HUDEP-2 (cell line): ENCODE results near the gene TMEM25.
A peak's percentile ranks its signal among the peaks of the same experiment; 100 is the strongest.
"Not testable (repeated sequence)": the region's sequence is repeated elsewhere in the genome, so short reads cannot be mapped to it uniquely, and the experiment has no call there.

ENCODE experiments used
- DNase-seq, 76 experiments: peaks; one replicate each; lab custom pipeline; 2025; ENCODE audit not compliant: unreplicated experiment in 76 of 76; lab: John Stamatoyannopoulos, UW

TMEM25 gene

GRCh38 chr11:118531597-118532084, 649 bp downstream of the TMEM25 start:
- DNase-seq, result no peak

- no peak for DNase-seq
Observed at GRCh38 chr11:118532091-118532490, 1.1 kb downstream of the TMEM25 start.

DNA sequence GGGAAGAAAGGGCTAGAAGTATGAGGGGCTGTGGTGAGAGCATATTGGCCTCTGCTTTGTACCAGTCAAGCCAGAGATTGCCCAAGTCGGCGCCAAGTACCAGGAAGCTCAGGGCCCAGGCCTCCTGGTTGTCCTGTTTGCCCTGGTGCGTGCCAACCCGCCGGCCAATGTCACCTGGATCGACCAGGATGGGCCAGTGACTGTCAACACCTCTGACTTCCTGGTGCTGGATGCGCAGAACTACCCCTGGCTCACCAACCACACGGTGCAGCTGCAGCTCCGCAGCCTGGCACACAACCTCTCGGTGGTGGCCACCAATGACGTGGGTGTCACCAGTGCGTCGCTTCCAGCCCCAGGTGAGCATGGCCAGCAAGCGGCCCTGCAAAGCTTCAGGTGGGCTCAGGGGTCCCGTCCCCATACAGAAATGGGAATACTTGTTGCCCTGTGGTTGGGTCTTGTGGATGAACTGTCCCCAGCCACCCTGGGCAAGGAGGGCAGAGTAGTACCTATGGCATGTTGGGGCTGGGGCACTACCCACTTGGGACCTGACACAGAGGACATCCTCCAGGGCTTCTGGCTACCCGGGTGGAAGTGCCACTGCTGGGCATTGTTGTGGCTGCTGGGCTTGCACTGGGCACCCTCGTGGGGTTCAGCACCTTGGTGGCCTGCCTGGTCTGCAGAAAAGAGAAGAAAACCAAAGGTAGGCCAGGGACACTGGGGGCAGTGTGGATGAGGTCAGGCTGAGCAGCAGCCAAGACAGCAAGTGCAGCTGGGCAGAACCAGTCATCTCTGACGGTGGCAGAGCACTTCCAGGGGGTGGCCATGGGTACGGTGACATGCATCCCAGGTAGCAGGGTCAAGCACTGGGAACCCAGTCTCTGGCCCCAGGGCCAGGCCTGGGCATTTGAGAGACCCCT, 2.1 kb downstream of the TMEM25 start:
- DNase-seq, result no peak

DNA sequence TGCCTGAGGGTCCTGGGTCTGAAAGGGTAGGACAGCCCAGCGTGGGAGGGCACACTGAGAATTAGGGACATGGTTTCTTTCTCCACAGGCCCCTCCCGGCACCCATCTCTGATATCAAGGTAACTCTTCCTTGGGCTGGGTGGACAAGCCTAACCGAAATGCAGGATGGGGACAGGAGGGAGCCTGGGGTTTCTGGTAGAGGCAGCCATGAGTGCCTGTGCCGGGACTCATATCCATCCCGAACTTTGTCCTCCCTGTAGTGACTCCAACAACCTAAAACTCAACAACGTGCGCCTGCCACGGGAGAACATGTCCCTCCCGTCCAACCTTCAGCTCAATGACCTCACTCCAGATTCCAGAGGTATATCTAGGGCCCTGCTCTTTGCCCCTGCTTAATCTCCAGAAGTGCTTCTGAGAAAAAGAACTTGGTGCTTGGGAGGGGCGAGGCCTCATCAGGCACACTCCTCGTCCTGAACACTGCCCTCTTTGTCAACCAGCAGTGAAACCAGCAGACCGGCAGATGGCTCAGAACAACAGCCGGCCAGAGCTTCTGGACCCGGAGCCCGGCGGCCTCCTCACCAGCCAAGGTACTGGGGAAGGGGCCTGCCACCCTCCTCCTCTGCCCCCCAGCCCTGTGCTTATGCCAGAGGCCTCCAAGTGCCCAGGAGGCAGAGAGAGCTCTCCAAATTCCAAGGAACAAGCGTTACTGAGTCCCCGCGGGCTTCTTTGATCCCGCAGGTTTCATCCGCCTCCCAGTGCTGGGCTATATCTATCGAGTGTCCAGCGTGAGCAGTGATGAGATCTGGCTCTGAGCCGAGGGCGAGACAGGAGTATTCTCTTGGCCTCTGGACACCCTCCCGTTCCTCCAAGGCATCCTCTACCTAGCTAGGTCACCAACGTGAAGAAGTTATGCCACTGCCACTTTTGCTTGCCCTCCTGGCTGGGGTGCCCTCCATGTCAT, 3.1 kb downstream of the TMEM25 start:
- DNase-seq, result no peak

DNA sequence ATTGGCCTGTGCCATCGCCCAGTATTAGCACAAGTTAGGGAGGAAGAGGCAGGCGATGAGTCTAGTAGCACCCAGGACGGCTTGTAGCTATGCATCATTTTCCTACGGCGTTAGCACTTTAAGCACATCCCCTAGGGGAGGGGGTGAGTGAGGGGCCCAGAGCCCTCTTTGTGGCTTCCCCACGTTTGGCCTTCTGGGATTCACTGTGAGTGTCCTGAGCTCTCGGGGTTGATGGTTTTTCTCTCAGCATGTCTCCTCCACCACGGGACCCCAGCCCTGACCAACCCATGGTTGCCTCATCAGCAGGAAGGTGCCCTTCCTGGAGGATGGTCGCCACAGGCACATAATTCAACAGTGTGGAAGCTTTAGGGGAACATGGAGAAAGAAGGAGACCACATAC, 4.3 kb downstream of the TMEM25 start:
- no peak for DNase-seq

DNA sequence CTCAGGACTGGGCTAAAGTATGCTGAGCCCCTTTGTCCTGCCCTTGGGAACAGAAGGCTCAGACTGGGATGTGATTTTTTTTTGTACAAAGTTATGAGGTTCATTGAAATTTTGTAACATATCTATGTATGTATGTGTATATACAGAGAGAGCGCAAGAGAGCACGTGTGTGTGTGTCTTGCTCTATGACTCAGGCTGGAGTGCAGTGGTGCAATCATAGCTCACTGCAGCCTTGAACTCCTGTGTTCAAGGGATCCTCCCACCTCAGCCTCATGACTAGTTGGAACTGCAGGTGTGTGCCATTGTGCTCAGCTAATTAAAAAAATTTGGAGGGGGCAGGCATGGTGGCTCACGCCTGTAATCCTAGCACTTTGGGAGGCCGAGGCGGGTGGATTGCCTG, 5.7 kb downstream of the TMEM25 start:
- no peak for DNase-seq

GRCh38 chr11:118537409-118537980, 6.5 kb downstream of the TMEM25 start:
- DNase-seq, result no peak

GRCh38 chr11:118544010-118544646, 13.1 kb downstream of the TMEM25 start:
- no peak for DNase-seq

DNA sequence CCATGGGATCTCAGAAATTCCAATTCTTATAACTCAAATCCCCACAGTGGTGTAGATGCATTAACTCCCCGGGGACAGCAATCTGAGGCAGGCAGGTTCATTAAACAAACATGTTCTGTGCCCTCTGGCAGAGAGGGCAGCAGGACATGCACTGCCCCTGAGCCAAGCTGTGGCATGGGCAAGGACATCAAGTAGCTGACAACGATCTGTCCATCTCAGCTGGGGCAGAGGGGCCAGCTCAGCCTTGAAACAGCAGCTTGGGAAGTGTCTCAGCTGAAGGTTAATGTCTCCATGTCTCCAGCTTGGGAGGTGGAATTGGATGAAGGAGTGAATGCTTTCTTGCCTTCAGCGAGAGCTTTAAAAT, 13.6 kb downstream of the TMEM25 start:
- no peak for DNase-seq

DNA sequence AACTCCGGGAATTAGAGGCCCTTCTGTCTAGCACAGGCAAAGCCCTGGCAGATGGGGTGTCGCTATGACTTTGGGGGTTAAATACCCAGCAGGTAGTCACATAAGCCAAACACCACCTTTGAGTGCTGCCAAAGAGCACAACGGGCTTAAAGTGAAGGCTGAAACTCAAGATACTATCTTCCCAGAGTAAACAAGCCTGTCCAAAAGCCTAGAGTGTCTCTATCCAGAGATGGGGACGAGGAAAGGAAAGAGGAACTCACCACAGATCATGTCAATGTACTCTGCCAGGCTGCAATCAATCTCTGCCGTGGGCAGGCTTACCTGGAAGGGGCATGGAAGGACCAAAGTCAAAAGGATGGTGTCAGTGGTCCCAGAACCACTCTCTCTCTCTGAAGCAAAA, 14.5 kb downstream of the TMEM25 start:
- no peak for DNase-seq

DNA sequence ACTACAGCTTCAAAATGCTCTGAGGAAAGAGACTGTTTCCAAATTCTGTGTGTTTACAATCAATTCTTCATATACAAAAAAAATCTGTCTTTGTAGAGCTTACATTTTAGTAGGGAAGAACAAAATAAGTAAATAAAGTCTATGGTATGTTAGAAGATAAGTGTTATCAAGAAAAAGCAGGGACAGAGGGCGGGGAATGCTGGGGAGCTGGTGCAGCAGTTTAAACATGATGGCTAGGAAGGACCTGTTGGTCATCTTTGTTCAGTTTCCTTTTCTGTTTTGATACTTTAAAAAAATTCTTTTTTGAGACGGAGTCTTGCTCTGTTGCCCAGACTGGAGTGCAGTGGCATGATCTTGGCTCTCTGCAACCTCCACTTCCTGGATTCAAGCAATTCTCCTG, 16.1 kb downstream of the TMEM25 start:
- DNase-seq, result peak in 2 of 76 experiments; percentile 5 to 6

- no peak for DNase-seq
Observed at GRCh38 chr11:118552341-118552740, 21.3 kb downstream of the TMEM25 start.

GRCh38 chr11:118560806-118561205, 29.8 kb downstream of the TMEM25 start:
- DNase-seq, result no peak

DNA sequence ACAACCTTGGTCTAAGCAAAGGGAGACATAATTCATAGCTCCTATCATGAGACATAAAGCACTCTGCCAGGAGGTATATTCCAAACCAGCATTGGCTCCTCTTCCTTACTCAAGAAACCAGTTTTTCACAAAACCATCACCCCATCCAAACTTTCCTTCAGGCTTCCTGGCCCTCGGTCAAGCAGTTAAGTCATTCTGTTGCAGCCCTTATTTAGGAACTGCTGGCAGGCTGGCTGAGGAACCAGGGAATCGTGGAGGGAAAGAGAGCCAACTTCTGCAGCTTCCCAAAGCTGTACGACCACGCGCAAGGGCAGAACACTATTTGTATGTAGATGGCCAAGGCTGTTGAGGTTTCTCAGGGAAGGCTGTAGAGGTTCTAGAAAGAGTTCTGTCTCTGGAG, 34.1 kb downstream of the TMEM25 start:
- DNase-seq, result no peak

DNA sequence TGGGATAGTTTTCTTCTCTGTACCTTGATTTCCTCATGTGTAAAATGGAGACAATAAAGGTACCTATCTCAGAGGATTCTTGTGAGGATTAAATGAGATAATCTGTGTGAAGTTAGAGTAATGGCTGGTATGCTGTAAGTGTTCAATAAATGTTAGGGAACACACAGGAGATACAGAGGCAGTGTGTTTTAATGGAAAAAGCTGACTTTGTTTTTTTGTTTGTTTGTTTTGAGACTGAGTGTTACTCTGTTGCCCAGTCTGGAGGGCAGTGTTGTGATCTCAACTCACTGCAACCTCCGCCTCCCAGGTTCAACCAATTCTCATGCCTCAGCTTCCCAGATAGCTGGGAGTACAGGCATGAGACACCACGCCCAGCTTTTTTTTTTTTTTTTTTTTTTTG, 38.7 kb downstream of the TMEM25 start:
- no peak for DNase-seq

GRCh38 chr11:118570787-118571186, 39.8 kb downstream of the TMEM25 start:
- DNase-seq, result no peak

- DNase-seq, result not testable (repeated sequence)
Observed at GRCh38 chr11:118571701-118572060, 40.7 kb downstream of the TMEM25 start.

DNA sequence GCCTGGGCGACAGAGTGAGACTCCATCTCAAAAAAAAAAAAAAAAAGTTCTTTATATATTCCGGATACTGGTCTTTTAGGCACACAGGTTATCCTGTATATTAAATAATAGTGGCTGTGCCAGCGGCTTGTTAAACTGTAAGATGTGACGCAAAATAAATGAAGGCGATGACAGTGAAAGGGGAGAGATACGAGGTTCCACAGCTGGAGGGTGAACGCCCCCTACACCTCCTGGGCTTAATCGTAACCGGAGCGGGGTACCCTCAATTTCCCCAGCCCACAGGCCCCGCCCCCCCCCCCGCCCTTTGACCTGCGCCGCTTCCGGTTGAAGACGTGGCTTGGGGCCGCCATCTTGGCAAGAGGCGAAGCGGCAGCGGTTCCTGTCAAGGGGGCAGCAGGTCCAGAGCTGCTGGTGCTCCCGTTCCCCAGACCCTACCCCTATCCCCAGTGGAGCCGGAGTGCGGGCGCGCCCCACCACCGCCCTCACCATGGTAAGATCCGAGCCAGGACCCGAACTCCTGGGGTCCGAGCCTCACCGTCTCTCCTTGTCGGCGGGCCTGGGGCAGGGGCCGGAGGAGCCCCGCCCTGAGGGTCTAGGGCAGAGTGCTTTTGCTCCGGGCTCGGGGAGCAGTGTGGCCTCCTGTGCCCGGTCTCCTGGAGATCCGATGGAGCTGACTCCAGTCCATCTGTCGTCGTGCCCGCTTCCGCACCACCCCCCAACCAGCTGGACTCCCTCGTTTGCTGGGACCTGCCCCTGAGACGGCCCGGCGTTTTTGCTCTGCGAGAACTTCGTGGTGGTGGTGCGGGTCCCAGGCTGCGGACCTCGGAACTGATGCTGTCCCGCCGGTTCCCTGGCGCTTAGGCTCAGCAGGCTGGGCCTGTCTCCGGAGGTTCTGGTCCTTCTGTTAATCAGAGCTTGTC, 41.3 kb downstream of the TMEM25 start, which contains the start of gene ARCN1:
TSS of gene ARCN1 (plus strand) at position 349 of the 920 bp plus-strand sequence. CDS start at position 488, 139 bp downstream.
- DNase-seq, result peak in 74 of 76 experiments; percentile 6 to 79 (median 58)

- DNase-seq, result peak in 28 of 76 experiments; percentile 2 to 42 (median 18)
Observed at GRCh38 chr11:118572981-118573550, 42.1 kb downstream of the TMEM25 start.
